ENCODE results near the gene SFRP5.

GRCh38 chr10:97736403-97736901, 35.3 kb downstream of the SFRP5 start:
- TF ChIP-seq ETV6 (conservative IDR thresholded peaks at IDR 0.05 in 1 of 2, IDR thresholded peaks at IDR 0.05 in 1 of 2; ENCODE audit: borderline replicate concordance in 1 of 2, low read depth in 1 of 2) (no peak), POLR2A (IDR thresholded peaks at IDR 0.05; ENCODE audit: low read depth, low read length) (no peak), SUPT20H (IDR thresholded peaks at IDR 0.05; ENCODE audit: borderline replicate concordance, control insufficient read depth, low read depth, low read length) (no peak), RELA (IDR thresholded peaks at IDR 0.05; ENCODE audit: borderline replicate concordance, partially characterized antibody) (no peak), CTCF (IDR thresholded peaks at IDR 0.05 in 2 of 3, conservative IDR thresholded peaks at IDR 0.05 in 1 of 3; ENCODE audit: control insufficient read depth in 2 of 3, extremely low read depth in 1 of 3, insufficient read depth in 1 of 3, low read depth in 3 of 3, low read length in 3 of 3) (no peak), NBN (IDR thresholded peaks at IDR 0.05) (no peak), KAT2A (conservative IDR thresholded peaks at IDR 0.05; ENCODE audit: control insufficient read depth, low read depth, low read length) (no peak), IKZF2 (IDR thresholded peaks at IDR 0.05) (no peak), MXI1 (IDR thresholded peaks at IDR 0.05; ENCODE audit: low read depth, low read length) (no peak), NRF1 (conservative IDR thresholded peaks at IDR 0.05; ENCODE audit: low read depth, low read length) (no peak), ZNF274 (IDR thresholded peaks at IDR 0.05; ENCODE audit: insufficient read depth, insufficient read length) (no peak), ATF3 (IDR thresholded peaks at IDR 0.05; ENCODE audit: borderline replicate concordance, extremely low read depth, low read depth, low read length) (no peak), POLR2AphosphoS5 (IDR thresholded peaks at IDR 0.05; ENCODE audit: low read length) (no peak)
